Loucy (cell line): ENCODE results near the gene VPS54.
"Not testable (repeated sequence)": the region's sequence is repeated elsewhere in the genome, so short reads cannot be mapped to it uniquely, and the experiment has no call there.

ENCODE experiments used
- H2AFZ ChIP-seq: fragments of 200-600 bp; sonication (generic); 2 replicates; pipeline ENCODE4 v1.6.0; 2016; ENCODE audit warnings: antibody characterized with exemption, mild to moderate bottlenecking, low read length, moderate library complexity
- H3F3A ChIP-seq: fragments of 200-600 bp; 2 replicates; pipeline ENCODE4 v1.6.0; 2016; ENCODE audit warnings: antibody characterized with exemption, low read depth, mild to moderate bottlenecking
- H3K27me3 ChIP-seq: fragments of 200-600 bp; sonication (generic); 2 replicates; pipeline ENCODE4 v1.6.1; 2014; ENCODE audit warnings: low read length, mild to moderate bottlenecking; ENCODE audit not compliant: insufficient read depth, poor library complexity, severe bottlenecking
- H3K36me3 ChIP-seq: fragments of 200-600 bp; sonication (generic); 2 replicates; pipeline ENCODE4 v1.6.1; 2016; ENCODE audit warnings: low read length; ENCODE audit not compliant: insufficient read depth
- H3K4me1 ChIP-seq: fragments of 200-600 bp; sonication (generic); 2 replicates; pipeline ENCODE4 v1.5.1; 2014; ENCODE audit warnings: low read length, mild to moderate bottlenecking; ENCODE audit not compliant: insufficient read depth, poor library complexity, severe bottlenecking
- H3K4me2 ChIP-seq: fragments of 200-600 bp; sonication (generic); 2 replicates; pipeline ENCODE4 v1.6.0; 2014; ENCODE audit warnings: antibody characterized with exemption, low read length, low read depth, mild to moderate bottlenecking; ENCODE audit not compliant: poor library complexity, severe bottlenecking
- H3K4me3 ChIP-seq: fragments of 200-600 bp; sonication (generic); 2 replicates; pipeline ENCODE4 v1.5.1; 2014; ENCODE audit warnings: low read length, mild to moderate bottlenecking, mixed read lengths; ENCODE audit not compliant: poor library complexity, severe bottlenecking
- H3K79me2 ChIP-seq: fragments of 200-600 bp; sonication (generic); 2 replicates; pipeline ENCODE4 v1.6.1; 2014; ENCODE audit warnings: low read length; ENCODE audit not compliant: insufficient read depth
- H3K9ac ChIP-seq: fragments of 200-600 bp; sonication (generic); 2 replicates; pipeline ENCODE4 v1.6.0; 2014; ENCODE audit warnings: mild to moderate bottlenecking, low read depth, low read length, moderate library complexity; ENCODE audit not compliant: poor library complexity, severe bottlenecking
- H3K9me2 ChIP-seq: fragments of 200-600 bp; sonication (generic); replicated peaks from 2 replicates; pipeline ENCODE4 v1.6.1; 2016; ENCODE audit warnings: low read depth, low read length, mixed read lengths
- H3K9me3 ChIP-seq: fragments of 200-600 bp; sonication (generic); 2 replicates; pipeline ENCODE4 v1.6.1; 2014; ENCODE audit warnings: mild to moderate bottlenecking, antibody characterized with exemption, low read length, low read depth; ENCODE audit not compliant: insufficient read depth
- H4K20me1 ChIP-seq: fragments of 200-600 bp; sonication (generic); 2 replicates; pipeline ENCODE4 v1.6.0; 2014; ENCODE audit warnings: antibody characterized with exemption, low read length, mild to moderate bottlenecking; ENCODE audit not compliant: insufficient read depth, poor library complexity, severe bottlenecking
- EZH2phosphoT487 ChIP-seq: fragments of 200-600 bp; IDR thresholded peaks from 2 replicates; pipeline ENCODE4 v1.6.1; 2018; ENCODE audit warnings: antibody characterized with exemption, mild to moderate bottlenecking, moderate library complexity, borderline replicate concordance
- TF ChIP-seq, protein P1 (sequence below): fragments of 200-600 bp; sonication (generic); conservative IDR thresholded peaks from 2 replicates; pipeline ENCODE4 v1.5.1; 2014; ENCODE audit warnings: mild to moderate bottlenecking, antibody characterized with exemption, low read length

The VPS54 gene

DNA sequence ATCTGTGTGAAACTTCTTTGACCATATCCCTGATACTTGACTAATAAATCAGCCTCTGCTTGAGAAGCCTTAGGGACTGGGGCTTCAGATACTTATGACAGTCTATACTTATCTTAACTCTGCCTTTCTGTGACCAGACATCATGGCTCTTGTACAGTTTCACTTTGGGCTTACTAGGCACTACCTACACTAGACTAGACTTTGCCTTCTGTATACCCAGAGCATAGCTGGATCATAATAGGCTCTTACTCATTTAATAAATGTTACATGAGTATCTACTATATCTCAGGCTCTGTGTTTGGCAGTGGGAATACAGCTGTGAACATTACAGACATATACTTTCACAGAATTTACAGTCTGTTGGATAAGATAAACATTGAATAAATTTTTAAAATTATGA, 168.6 kb downstream of the VPS54 start:
- no peak for TF ChIP-seq EZH2phosphoT487
- TF ChIP-seq, protein P1, sequence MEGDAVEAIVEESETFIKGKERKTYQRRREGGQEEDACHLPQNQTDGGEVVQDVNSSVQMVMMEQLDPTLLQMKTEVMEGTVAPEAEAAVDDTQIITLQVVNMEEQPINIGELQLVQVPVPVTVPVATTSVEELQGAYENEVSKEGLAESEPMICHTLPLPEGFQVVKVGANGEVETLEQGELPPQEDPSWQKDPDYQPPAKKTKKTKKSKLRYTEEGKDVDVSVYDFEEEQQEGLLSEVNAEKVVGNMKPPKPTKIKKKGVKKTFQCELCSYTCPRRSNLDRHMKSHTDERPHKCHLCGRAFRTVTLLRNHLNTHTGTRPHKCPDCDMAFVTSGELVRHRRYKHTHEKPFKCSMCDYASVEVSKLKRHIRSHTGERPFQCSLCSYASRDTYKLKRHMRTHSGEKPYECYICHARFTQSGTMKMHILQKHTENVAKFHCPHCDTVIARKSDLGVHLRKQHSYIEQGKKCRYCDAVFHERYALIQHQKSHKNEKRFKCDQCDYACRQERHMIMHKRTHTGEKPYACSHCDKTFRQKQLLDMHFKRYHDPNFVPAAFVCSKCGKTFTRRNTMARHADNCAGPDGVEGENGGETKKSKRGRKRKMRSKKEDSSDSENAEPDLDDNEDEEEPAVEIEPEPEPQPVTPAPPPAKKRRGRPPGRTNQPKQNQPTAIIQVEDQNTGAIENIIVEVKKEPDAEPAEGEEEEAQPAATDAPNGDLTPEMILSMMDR = no peak
- H3K27me3 ChIP-seq = no peaks in the 10 kb centered on the region
- 0 out of 2 replicates have a peak, but pooled peaks cover 5% of the 10 kb centered on the region for H3F3A ChIP-seq
- H4K20me1 ChIP-seq = peaks cover 59% of the 10 kb centered on the region
- H3K4me2 ChIP-seq = peak overlapping the region; percentile 70
- no peak overlapping the region for H3K4me3 ChIP-seq
- H3K9me2 ChIP-seq = no peaks in the 10 kb centered on the region
- no peak overlapping the region for H3K9ac ChIP-seq
- peaks cover 91% of the 10 kb centered on the region for H3K4me1 ChIP-seq
- no peak overlapping the region for H2AFZ ChIP-seq
- peaks cover 100% of the 10 kb centered on the region for H3K79me2 ChIP-seq
- no peaks in the 10 kb centered on the region for H3K9me3 ChIP-seq
- no peaks in the 10 kb centered on the region for H3K36me3 ChIP-seq

DNA sequence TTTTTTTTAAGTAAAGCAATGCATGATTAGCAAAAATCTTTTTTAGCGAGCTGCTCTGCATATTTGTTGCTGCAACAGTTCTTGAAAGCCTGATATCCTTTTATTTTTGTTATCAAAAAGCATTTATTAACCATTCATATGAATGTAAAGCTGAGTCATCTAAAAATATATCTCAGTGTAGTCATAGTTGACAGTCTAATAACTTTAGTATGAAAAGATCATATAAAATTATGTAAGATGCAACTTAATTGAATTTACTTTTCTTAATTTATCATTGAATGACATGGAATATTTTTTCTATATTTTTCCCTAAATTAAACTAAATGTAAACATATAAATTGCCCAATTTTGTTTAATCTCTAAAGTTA, 169.0 kb downstream of the VPS54 start:
- H3K36me3 ChIP-seq = no peaks in the 10 kb centered on the region
- no peak overlapping the region for H3K9ac ChIP-seq
- TF ChIP-seq EZH2phosphoT487 = no peak
- TF ChIP-seq, protein P1 = no peak
- no peaks in the 10 kb centered on the region for H3K27me3 ChIP-seq
- no peaks in the 10 kb centered on the region for H3K9me2 ChIP-seq
- H3F3A ChIP-seq = 0 out of 2 replicates have a peak, but pooled peaks cover 5% of the 10 kb centered on the region
- no peaks in the 10 kb centered on the region for H3K9me3 ChIP-seq
- peaks cover 64% of the 10 kb centered on the region for H4K20me1 ChIP-seq
- H3K4me1 ChIP-seq = peaks cover 91% of the 10 kb centered on the region
- H3K79me2 ChIP-seq = peaks cover 100% of the 10 kb centered on the region
- H3K4me3 ChIP-seq = peak overlapping the region; percentile 39
- H2AFZ ChIP-seq = no peak overlapping the region
- H3K4me2 ChIP-seq = peak overlapping the region; percentile 70

DNA sequence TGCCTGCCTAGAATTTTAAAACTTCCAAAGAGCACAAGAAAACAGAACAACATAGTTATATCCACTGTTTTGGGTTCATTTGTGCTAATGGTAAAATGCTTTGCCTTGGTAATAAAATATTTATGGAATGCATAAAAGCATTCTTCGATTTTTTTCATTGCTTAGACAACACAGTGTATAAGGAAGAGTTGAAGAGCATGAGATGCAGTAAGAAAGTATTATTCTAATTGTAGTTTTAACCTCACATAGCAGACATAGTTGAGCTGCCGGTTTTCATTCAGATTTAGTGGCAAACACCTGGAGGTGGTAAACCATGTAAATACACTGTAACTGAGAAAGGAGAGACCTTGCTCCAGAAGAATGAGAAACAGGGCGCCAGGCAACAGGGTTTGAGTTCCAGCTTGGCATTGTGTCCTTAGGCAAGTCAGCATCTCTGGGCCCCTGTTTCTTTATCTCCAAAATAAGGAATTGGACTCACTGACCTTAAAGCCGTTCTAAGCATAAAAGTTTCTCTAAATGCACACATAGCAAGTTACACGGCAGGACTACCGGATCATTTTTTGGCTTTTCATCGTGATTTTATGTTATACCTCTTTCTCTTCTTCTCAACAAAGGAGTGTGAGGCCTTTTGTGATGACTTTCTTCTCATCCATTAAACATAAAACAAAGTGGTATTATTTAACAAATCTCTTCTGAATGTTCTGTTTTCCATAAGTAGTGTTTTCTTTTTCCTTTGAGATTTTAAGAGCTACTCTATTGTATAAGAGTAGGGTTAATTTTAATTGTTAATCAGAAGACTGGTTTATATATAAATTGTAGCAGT, 169.6 kb downstream of the VPS54 start:
- Histone ChIP-seq H3K4me1 (peaks cover 91% of the 10 kb centered on the region), H2AFZ (no peak overlapping the region), H3K9ac (peak overlapping the region; percentile 43), H3K27me3 (no peaks in the 10 kb centered on the region), H3K4me2 (peak overlapping the region; percentile 70), H3K79me2 (peaks cover 100% of the 10 kb centered on the region), H3K9me2 (no peaks in the 10 kb centered on the region), H3F3A (0 out of 2 replicates have a peak, but pooled peaks cover 4% of the 10 kb centered on the region), H3K4me3 (peak overlapping the region; percentile 39), H3K36me3 (no peaks in the 10 kb centered on the region), H4K20me1 (peaks cover 69% of the 10 kb centered on the region), H3K9me3 (no peaks in the 10 kb centered on the region)
- no peak for TF ChIP-seq EZH2phosphoT487
- TF ChIP-seq, protein P1 = no peak

DNA sequence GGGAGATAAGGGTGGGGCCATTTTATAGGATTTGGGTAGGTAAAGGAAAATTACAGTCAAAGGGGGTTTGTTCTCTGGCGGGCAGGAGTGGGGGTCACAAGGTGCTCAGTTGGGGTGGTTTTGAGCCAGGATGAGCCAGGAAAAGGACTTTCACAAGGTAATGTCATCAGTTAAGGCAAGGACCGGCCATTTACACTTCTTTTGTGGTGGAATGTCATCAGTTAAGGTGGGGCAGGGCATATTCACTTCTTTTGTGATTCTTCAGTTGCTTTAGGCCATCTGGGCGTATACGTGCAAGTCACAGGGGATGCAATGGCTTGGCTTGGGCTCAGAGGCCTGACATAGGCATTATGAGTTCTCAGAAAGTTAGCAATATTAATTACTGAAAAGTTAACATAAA, 171.7 kb downstream of the VPS54 start:
- not testable (repeated sequence) for H3K9me3 ChIP-seq, H3K36me3 ChIP-seq, H3K9ac ChIP-seq, H3K9me2 ChIP-seq, H2AFZ ChIP-seq, H3F3A ChIP-seq, H3K27me3 ChIP-seq
- Histone ChIP-seq H4K20me1 (peaks cover 86% of the 10 kb centered on the region), H3K79me2 (peaks cover 100% of the 10 kb centered on the region), H3K4me1 (peaks cover 89% of the 10 kb centered on the region), H3K4me3 (peak overlapping the region; percentile 92), H3K4me2 (peak overlapping the region; percentile 95)
